H9 (cell line): Measurements from ENCODE around the gene UGT1A5. TPM values are rescaled to one million over a fixed set of nuclear protein-coding genes. Genes with fewer than 3 reads are reported as not detected.

Experiments
- DNase-seq: peaks from one replicate; pipeline ENCODE4 v3.0.0-alpha.2; 2017
- H2AFZ ChIP-seq: one replicate; pipeline ENCODE4 v1.6.1; 2013; ENCODE audit warnings: mild to moderate bottlenecking, low read length, control low read depth, moderate library complexity
- H2AK5ac ChIP-seq: 2 replicates; pipeline ENCODE4 v1.6.1; 2013; ENCODE audit warnings: low read length, control low read depth, mixed read lengths; ENCODE audit not compliant: insufficient read length
- H2BK120ac ChIP-seq: one replicate; pipeline ENCODE4 v1.6.1; 2013; ENCODE audit warnings: low read depth, mild to moderate bottlenecking, low read length, control low read depth, inconsistent platforms; ENCODE audit not compliant: poor library complexity, severe bottlenecking
- H2BK12ac ChIP-seq: 2 replicates; pipeline ENCODE4 v1.6.1; 2013; ENCODE audit warnings: low read length, control low read depth, mixed read lengths, low read depth; ENCODE audit not compliant: insufficient read length
- H2BK15ac ChIP-seq: 2 replicates; pipeline ENCODE4 v1.6.1; 2013; ENCODE audit warnings: low read depth, low read length, control low read depth
- H2BK20ac ChIP-seq: one replicate; pipeline ENCODE4 v1.6.1; 2013; ENCODE audit warnings: low read depth, mild to moderate bottlenecking, low read length, control low read depth, inconsistent platforms; ENCODE audit not compliant: poor library complexity, severe bottlenecking
- H2BK5ac ChIP-seq: 2 replicates; pipeline ENCODE4 v1.6.1; 2013; ENCODE audit warnings: low read length, control low read depth, mixed read lengths; ENCODE audit not compliant: insufficient read length
- H3K14ac ChIP-seq: 2 replicates; pipeline ENCODE4 v1.6.1; 2013; ENCODE audit warnings: low read length, control low read depth; ENCODE audit not compliant: insufficient read depth
- H3K18ac ChIP-seq: 2 replicates; pipeline ENCODE4 v1.6.1; 2013; ENCODE audit warnings: low read depth, mild to moderate bottlenecking, mixed read lengths, low read length, control low read depth; ENCODE audit not compliant: insufficient read length
- H3K23ac ChIP-seq: 2 replicates; pipeline ENCODE4 v1.6.1; 2013; ENCODE audit warnings: low read length, control low read depth, mixed read lengths, low read depth; ENCODE audit not compliant: insufficient read length
- H3K23me2 ChIP-seq: 2 replicates; pipeline ENCODE4 v1.6.1; 2013; ENCODE audit warnings: low read depth, mild to moderate bottlenecking, mixed read lengths, low read length, control low read depth; ENCODE audit not compliant: insufficient read length, poor library complexity, severe bottlenecking
- H3K27ac ChIP-seq: 2 replicates; pipeline ENCODE4 v1.5.1; 2013; ENCODE audit warnings: low read length, control low read depth, mixed read lengths, low read depth; ENCODE audit not compliant: insufficient read length
- H3K27me3 ChIP-seq: 2 replicates; pipeline ENCODE4 v1.6.1; 2013; ENCODE audit warnings: low read length, control low read depth, inconsistent platforms; ENCODE audit not compliant: insufficient read depth
- H3K4ac ChIP-seq: 2 replicates; pipeline ENCODE4 v1.6.1; 2013; ENCODE audit warnings: low read depth, mild to moderate bottlenecking, control low read depth, inconsistent platforms, low read length, moderate library complexity
- H3K4me1 ChIP-seq: 2 replicates; pipeline ENCODE4 v1.6.1; 2013; ENCODE audit warnings: low read length, control low read depth, inconsistent platforms; ENCODE audit not compliant: insufficient read depth
- H3K4me2 ChIP-seq: 2 replicates; pipeline ENCODE4 v1.6.1; 2013; ENCODE audit warnings: low read length, control low read depth, mixed read lengths; ENCODE audit not compliant: insufficient read length, insufficient read depth
- H3K56ac ChIP-seq: 2 replicates; pipeline ENCODE4 v1.6.1; 2013; ENCODE audit warnings: low read depth, mild to moderate bottlenecking, mixed read lengths, low read length, control low read depth; ENCODE audit not compliant: insufficient read length
- H3K79me1 ChIP-seq: 2 replicates; pipeline ENCODE4 v1.6.1; 2013; ENCODE audit warnings: low read depth, mild to moderate bottlenecking, moderate library complexity, low read length, control low read depth, inconsistent platforms; ENCODE audit not compliant: insufficient read depth, poor library complexity, severe bottlenecking
- H3K79me2 ChIP-seq: 2 replicates; pipeline ENCODE4 v1.6.1; 2013; ENCODE audit warnings: low read length, control low read depth, inconsistent platforms; ENCODE audit not compliant: insufficient read depth
- H3K9ac ChIP-seq: 2 replicates; pipeline ENCODE4 v1.6.1; 2013; ENCODE audit warnings: low read length, control low read depth, mixed read lengths; ENCODE audit not compliant: insufficient read length; ENCODE audit errors: extremely low read depth
- H3K9me3 ChIP-seq: one replicate; pipeline ENCODE4 v1.6.1; 2013; ENCODE audit warnings: low read depth, low read length, inconsistent platforms; ENCODE audit not compliant: control insufficient read depth
- H3T11ph ChIP-seq: one replicate; pipeline ENCODE4 v1.6.1; 2013; ENCODE audit warnings: mild to moderate bottlenecking, low read length, control low read depth, inconsistent platforms
- H4K20me1 ChIP-seq: one replicate; pipeline ENCODE4 v1.6.1; 2013; ENCODE audit not compliant: control insufficient read depth, insufficient read length, insufficient read depth
- H4K5ac ChIP-seq: 2 replicates; pipeline ENCODE4 v1.6.1; 2013; ENCODE audit warnings: low read depth, mild to moderate bottlenecking, mixed read lengths, low read length, control low read depth; ENCODE audit not compliant: insufficient read length
- H4K8ac ChIP-seq: replicated peaks from 2 replicates; pipeline ENCODE4 v1.6.1; 2013; ENCODE audit warnings: low read length, control low read depth, mixed read lengths, low read depth; ENCODE audit not compliant: insufficient read length
- H4K91ac ChIP-seq: 2 replicates; pipeline ENCODE4 v1.6.1; 2013; ENCODE audit warnings: low read depth, mild to moderate bottlenecking, moderate library complexity, mixed read lengths, low read length, control low read depth; ENCODE audit not compliant: insufficient read length
- H3K27ac Mint-ChIP-seq, 3 experiments: 2 replicates in 2 of 3; 3 replicates in 1 of 3; pipeline ENCODE4 v1.8.0; 2020 to 2021; ENCODE audit warnings: mixed read lengths in 3 of 3, mild to moderate bottlenecking in 1 of 3, moderate library complexity in 1 of 3
- H3K27me3 Mint-ChIP-seq: 2 replicates; pipeline ENCODE4 v1.8.0; 2021; ENCODE audit warnings: low read depth, mild to moderate bottlenecking, moderate library complexity, mixed read lengths
- H3K36me3 Mint-ChIP-seq, 3 experiments: 2 replicates in 2 of 3; 3 replicates in 1 of 3; pipeline ENCODE4 v1.8.0; 2020 to 2021; ENCODE audit warnings: low read depth in 3 of 3, mixed read lengths in 3 of 3; ENCODE audit not compliant: insufficient read depth in 1 of 3
- H3K4me1 Mint-ChIP-seq, 2 experiments: 2 replicates each; pipeline ENCODE4 v1.8.0; 2020; ENCODE audit warnings: mixed read lengths in 2 of 2
- H3K4me3 Mint-ChIP-seq, 2 experiments: 2 replicates in 1 of 2; 3 replicates in 1 of 2; pipeline ENCODE4 v1.8.0; 2020 to 2021; ENCODE audit warnings: mild to moderate bottlenecking in 2 of 2, mixed read lengths in 2 of 2, moderate library complexity in 1 of 2
- H3K9me3 Mint-ChIP-seq, 2 experiments: 2 replicates in 1 of 2; 3 replicates in 1 of 2; pipeline ENCODE4 v1.8.0; 2020; ENCODE audit warnings: mild to moderate bottlenecking in 2 of 2, mixed read lengths in 2 of 2, moderate library complexity in 1 of 2
- WGBS: extraction: QIAGEN DNeasy Blood & Tissue Kit; methylation state at CpG from one replicate; pipeline ENCODE4 v1.1.7; 2013; ENCODE audit warnings: missing lambda C conversion rate, low lambda C conversion rate, mixed read lengths; ENCODE audit not compliant: insufficient read length; ENCODE audit errors: extremely low coverage; 5-methylcytosine and 5-hydroxymethylcytosine counted together
- total RNA-seq: library from RNA; stranded (reverse); gene quantifications from 2 replicates; pipeline ENCODE4 v1.2.1, GENCODE V29; 2021
- TF ChIP-seq, protein P1 (sequence below): fragments of 200-600 bp; sonication (generic); conservative IDR thresholded peaks from 3 replicates; pipeline ENCODE4 v1.8.0; 2021; ENCODE audit warnings: antibody characterized with exemption, mild to moderate bottlenecking

UGT1A5 gene
- total RNA-seq, 1 experiment from 2014 or later: not detected

DNA sequence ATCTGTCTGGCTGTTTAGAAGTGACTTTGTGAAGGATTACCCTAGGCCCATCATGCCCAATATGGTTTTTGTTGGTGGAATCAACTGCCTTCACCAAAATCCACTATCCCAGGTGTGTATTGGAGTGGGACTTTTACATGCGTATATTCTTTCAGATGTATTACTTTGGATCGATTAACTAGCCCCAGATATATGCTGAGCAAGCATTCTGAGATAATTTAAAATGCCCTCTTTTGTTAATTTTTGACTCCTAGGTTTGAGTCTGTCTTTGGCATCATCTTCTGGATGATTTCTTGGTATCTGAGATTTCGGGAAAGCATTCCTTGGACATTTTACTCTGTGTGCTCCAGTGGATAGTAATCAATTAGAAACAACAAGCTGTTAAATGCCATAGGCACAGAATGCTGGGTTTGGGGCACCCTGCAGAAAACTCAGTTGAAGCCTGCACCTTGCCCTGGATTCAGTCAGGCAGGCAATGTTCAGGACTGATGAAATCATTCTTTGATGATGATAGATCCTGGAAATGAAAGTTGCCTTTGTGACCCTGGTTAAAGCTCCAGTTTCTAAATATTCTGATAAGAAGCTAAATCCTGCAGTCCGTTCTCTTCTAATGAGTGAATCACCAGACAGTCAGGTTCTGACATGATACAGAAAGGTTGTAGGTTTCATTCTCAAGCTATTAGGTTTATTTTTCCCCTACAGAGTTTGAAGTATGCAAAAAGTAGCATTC, 48.5 kb downstream of the UGT1A5 start:
- Histone ChIP-seq H3K23ac (no peak overlapping the region), H3K9ac (no peak overlapping the region), H4K91ac (no peak overlapping the region), H3K4ac (no peak overlapping the region), H3K4me1 (no peaks in the 10 kb centered on the region), H4K20me1 (no peaks in the 10 kb centered on the region), H3K56ac (no peak overlapping the region), H3T11ph (no peak overlapping the region), H3K27ac (no peak overlapping the region), H3K23me2 (no peaks in the 10 kb centered on the region), H2BK12ac (no peak overlapping the region), H2AFZ (no peak overlapping the region), H4K8ac (no peak overlapping the region), H2BK20ac (no peak overlapping the region), H2BK15ac (no peak overlapping the region), H2BK5ac (no peak overlapping the region), H3K9me3 (no peaks in the 10 kb centered on the region), H2AK5ac (no peak overlapping the region), H3K14ac (no peak overlapping the region), H3K18ac (no peak overlapping the region), H2BK120ac (no peak overlapping the region), H3K79me1 (no peaks in the 10 kb centered on the region), H3K79me2 (no peaks in the 10 kb centered on the region), H3K27me3 (no peaks in the 10 kb centered on the region), H4K5ac (no peak overlapping the region), H3K4me2 (no peak overlapping the region)
- whole genome bisulfite sequencing: no CpG with 5 or more reads among the region's 4 CpGs
- H3K27ac Mint-ChIP-seq: no peak overlapping the region
- DNase-seq: no peak
- H3K4me3 Mint-ChIP-seq: no peak overlapping the region
- peaks cover 8% of the 10 kb centered on the region for H3K27me3 Mint-ChIP-seq
- H3K4me1 Mint-ChIP-seq: no peaks in the 10 kb centered on the region
- peaks cover 0 to 3% of the 10 kb centered on the region in 2 experiments; a peak in 1 of 5 replicates for H3K9me3 Mint-ChIP-seq
- TF ChIP-seq, protein P1, sequence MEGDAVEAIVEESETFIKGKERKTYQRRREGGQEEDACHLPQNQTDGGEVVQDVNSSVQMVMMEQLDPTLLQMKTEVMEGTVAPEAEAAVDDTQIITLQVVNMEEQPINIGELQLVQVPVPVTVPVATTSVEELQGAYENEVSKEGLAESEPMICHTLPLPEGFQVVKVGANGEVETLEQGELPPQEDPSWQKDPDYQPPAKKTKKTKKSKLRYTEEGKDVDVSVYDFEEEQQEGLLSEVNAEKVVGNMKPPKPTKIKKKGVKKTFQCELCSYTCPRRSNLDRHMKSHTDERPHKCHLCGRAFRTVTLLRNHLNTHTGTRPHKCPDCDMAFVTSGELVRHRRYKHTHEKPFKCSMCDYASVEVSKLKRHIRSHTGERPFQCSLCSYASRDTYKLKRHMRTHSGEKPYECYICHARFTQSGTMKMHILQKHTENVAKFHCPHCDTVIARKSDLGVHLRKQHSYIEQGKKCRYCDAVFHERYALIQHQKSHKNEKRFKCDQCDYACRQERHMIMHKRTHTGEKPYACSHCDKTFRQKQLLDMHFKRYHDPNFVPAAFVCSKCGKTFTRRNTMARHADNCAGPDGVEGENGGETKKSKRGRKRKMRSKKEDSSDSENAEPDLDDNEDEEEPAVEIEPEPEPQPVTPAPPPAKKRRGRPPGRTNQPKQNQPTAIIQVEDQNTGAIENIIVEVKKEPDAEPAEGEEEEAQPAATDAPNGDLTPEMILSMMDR: no peak
- no peaks in the 10 kb centered on the region; a peak in 1 of 7 replicates for H3K36me3 Mint-ChIP-seq
